HCT116 (cell line): ENCODE results near the gene TBC1D32.

ENCODE experiments used
- CTCF ChIP-seq, 3 experiments: fragments of 200-600 bp in 1 of 3; sonication (generic) in 1 of 3; IDR thresholded peaks in 2 of 3; conservative IDR thresholded peaks in 1 of 3; 2 replicates each; pipeline ENCODE4 v1.5.1; 2012 to 2017; ENCODE audit warnings: low read depth in 2 of 3, low read length in 2 of 3, antibody characterized with exemption in 1 of 3, borderline replicate concordance in 1 of 3, control low read depth in 1 of 3, mild to moderate bottlenecking in 1 of 3, mixed read lengths in 1 of 3, mixed run types in 1 of 3, moderate library complexity in 1 of 3; ENCODE audit not compliant: insufficient read depth in 1 of 3
- EGR1 ChIP-seq: IDR thresholded peaks from 2 replicates; pipeline ENCODE4 v1.6.1; 2012; ENCODE audit warnings: low read depth
- EZH2 ChIP-seq: fragments of 200-600 bp; sonication (generic); IDR thresholded peaks from 2 replicates; pipeline ENCODE4 v1.6.1; 2017; ENCODE audit warnings: antibody characterized with exemption, mixed run types
- EZH2phosphoT487 ChIP-seq: fragments of 200-600 bp; IDR thresholded peaks from 2 replicates; pipeline ENCODE4 v1.6.1; 2018; ENCODE audit warnings: antibody characterized with exemption, borderline replicate concordance
- JUND ChIP-seq: IDR thresholded peaks from 2 replicates; pipeline ENCODE4 v1.6.1; 2012
- POLR2A ChIP-seq: IDR thresholded peaks from 2 replicates; pipeline ENCODE4 v1.7.0; 2011; ENCODE audit warnings: borderline replicate concordance; ENCODE audit not compliant: insufficient read depth, insufficient read length; ENCODE audit errors: extremely low read depth
- SIN3A ChIP-seq: IDR thresholded peaks from 2 replicates; pipeline ENCODE4 v1.6.1; 2012; ENCODE audit warnings: low read depth
- SP1 ChIP-seq: IDR thresholded peaks from 2 replicates; pipeline ENCODE4 v1.6.1; 2012; ENCODE audit warnings: low read depth
- TCF7L2 ChIP-seq: IDR thresholded peaks from 2 replicates; pipeline ENCODE4 v1.7.0; 2011; ENCODE audit warnings: borderline replicate concordance, inconsistent platforms; ENCODE audit not compliant: insufficient read depth, insufficient read length; ENCODE audit errors: extremely low read depth
- YY1 ChIP-seq: IDR thresholded peaks from 2 replicates; pipeline ENCODE4 v1.6.1; 2011; ENCODE audit warnings: low read length, low read depth, moderate library complexity, mild to moderate bottlenecking; ENCODE audit not compliant: insufficient replicate concordance; ENCODE audit errors: extremely low read depth

DNA sequence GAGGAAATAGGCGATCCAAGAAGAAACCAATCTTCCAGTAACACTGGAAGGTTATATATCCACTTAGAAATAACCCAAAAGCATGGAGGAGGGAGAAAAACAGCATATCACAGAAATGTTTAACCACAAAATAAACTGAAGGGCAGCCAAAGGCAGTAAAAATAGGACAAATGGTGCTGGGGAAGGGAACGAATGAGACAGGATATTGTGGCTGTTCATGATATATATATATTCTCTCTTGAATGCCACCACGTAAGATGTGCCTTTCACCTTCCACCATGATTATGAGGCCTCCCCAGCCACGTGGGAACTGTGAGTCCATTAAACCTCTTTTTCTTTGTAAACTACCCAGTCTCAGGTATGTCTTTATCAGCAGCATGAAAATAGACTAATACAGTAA is 162.4 kb downstream of the TBC1D32 start:
- no peak for TF ChIP-seq EGR1
- no peak for TF ChIP-seq CTCF (IDR thresholded peaks at IDR 0.05 in 2 of 3, conservative IDR thresholded peaks at IDR 0.05 in 1 of 3; ENCODE audit: borderline replicate concordance in 1 of 3, insufficient read depth in 1 of 3, low read depth in 2 of 3, low read length in 2 of 3)
- no peak for TF ChIP-seq JUND
- no peak for TF ChIP-seq YY1
- TF ChIP-seq TCF7L2 = no peak
- TF ChIP-seq SIN3A = no peak
- no peak for TF ChIP-seq SP1
- TF ChIP-seq EZH2 = no peak
- no peak for TF ChIP-seq POLR2A
- TF ChIP-seq EZH2phosphoT487 = no peak
